Neural cell (in vitro differentiated cells): Measurements from ENCODE around the gene LFNG. TPM values are rescaled to one million over a fixed set of nuclear protein-coding genes. Genes with fewer than 3 reads are reported as not detected.
"Not testable (repeated sequence)": the region's sequence is repeated elsewhere in the genome, so short reads cannot be mapped to it uniquely, and the experiment has no call there.

Experiments
- H2AFZ ChIP-seq: fragments of 200-600, 300-800 bp; sonication (generic), shearing (Covaris generic); 2 replicates; pipeline ENCODE4 v1.6.0; 2014; ENCODE audit warnings: low read depth, mild to moderate bottlenecking, antibody characterized with exemption, low read length, moderate library complexity
- H3F3A ChIP-seq: fragments of 200-600 bp; shearing (Covaris generic); 2 replicates; pipeline ENCODE4 v1.6.1; 2016; ENCODE audit warnings: mild to moderate bottlenecking, moderate library complexity, mixed read lengths, antibody characterized with exemption, low read length; ENCODE audit not compliant: insufficient read depth, poor library complexity, severe bottlenecking
- H3K27ac ChIP-seq: fragments of 200-600, 300-800 bp; sonication (generic), shearing (Covaris generic); 2 replicates; pipeline ENCODE4 v1.5.1; 2014; ENCODE audit warnings: mild to moderate bottlenecking, low read length, moderate library complexity
- H3K27me3 ChIP-seq: fragments of 300-800, 200-600 bp; sonication (generic), shearing (Covaris generic); 2 replicates; pipeline ENCODE4 v1.6.0; 2014; ENCODE audit warnings: mild to moderate bottlenecking, low read depth, low read length, moderate library complexity; ENCODE audit not compliant: insufficient read depth
- H3K36me3 ChIP-seq: fragments of 300-800, 200-600 bp; sonication (generic), shearing (Covaris generic); 2 replicates; pipeline ENCODE4 v1.5.1; 2014; ENCODE audit warnings: mild to moderate bottlenecking, antibody characterized with exemption, low read length, moderate library complexity; ENCODE audit not compliant: insufficient read depth
- H3K4me2 ChIP-seq: fragments of 300-800, 200-600 bp; sonication (generic), shearing (Covaris generic); 2 replicates; pipeline ENCODE4 v1.6.0; 2014; ENCODE audit warnings: mild to moderate bottlenecking, low read length
- H3K4me3 ChIP-seq: fragments of 300-800, 200-600 bp; sonication (generic), shearing (Covaris generic); 2 replicates; pipeline ENCODE4 v1.5.1; 2014; ENCODE audit warnings: mild to moderate bottlenecking, low read length, moderate library complexity
- H3K79me2 ChIP-seq: fragments of 200-600 bp; shearing (Covaris generic); replicated peaks from 2 replicates; pipeline ENCODE4 v1.6.0; 2014; ENCODE audit warnings: mild to moderate bottlenecking, low read length, moderate library complexity; ENCODE audit not compliant: insufficient read depth
- H3K9ac ChIP-seq: fragments of 300-800, 200-600 bp; sonication (generic), shearing (Covaris generic); 2 replicates; pipeline ENCODE4 v1.6.1; 2016; ENCODE audit warnings: mild to moderate bottlenecking, low read length, mixed read lengths
- H3K9me2 ChIP-seq: fragments of 200-600 bp; shearing (Covaris generic); 2 replicates; pipeline ENCODE4 v1.6.1; 2016; ENCODE audit warnings: mild to moderate bottlenecking, low read length, mixed read lengths; ENCODE audit not compliant: insufficient read depth
- H3K9me3 ChIP-seq: fragments of 200-600, 300-800 bp; sonication (generic), shearing (Covaris generic); 2 replicates; pipeline ENCODE4 v1.6.1; 2016; ENCODE audit warnings: mild to moderate bottlenecking, mixed run types, low read length, moderate library complexity, mixed read lengths
- H4K20me1 ChIP-seq: fragments of 200-600 bp; shearing (Covaris generic); 2 replicates; pipeline ENCODE4 v1.6.1; 2016; ENCODE audit warnings: mild to moderate bottlenecking, mixed run types; ENCODE audit not compliant: insufficient read depth
- MXI1 ChIP-seq: fragments of 450-650 bp; conservative IDR thresholded peaks from 2 replicates; pipeline ENCODE4 v1.6.1; 2014; ENCODE audit warnings: antibody characterized with exemption, mild to moderate bottlenecking; ENCODE audit not compliant: poor library complexity, severe bottlenecking
- polyA plus RNA-seq: library from polyadenylated mRNA; depleted of rRNA; stranded (reverse); fragments of >200 nt; gene quantifications from 2 replicates; pipeline ENCODE4 v1.2.3, GENCODE V29; 2014

Gene LFNG
- polyA plus RNA-seq, 1 donor from 2014 or later: 0.30 TPM

DNA sequence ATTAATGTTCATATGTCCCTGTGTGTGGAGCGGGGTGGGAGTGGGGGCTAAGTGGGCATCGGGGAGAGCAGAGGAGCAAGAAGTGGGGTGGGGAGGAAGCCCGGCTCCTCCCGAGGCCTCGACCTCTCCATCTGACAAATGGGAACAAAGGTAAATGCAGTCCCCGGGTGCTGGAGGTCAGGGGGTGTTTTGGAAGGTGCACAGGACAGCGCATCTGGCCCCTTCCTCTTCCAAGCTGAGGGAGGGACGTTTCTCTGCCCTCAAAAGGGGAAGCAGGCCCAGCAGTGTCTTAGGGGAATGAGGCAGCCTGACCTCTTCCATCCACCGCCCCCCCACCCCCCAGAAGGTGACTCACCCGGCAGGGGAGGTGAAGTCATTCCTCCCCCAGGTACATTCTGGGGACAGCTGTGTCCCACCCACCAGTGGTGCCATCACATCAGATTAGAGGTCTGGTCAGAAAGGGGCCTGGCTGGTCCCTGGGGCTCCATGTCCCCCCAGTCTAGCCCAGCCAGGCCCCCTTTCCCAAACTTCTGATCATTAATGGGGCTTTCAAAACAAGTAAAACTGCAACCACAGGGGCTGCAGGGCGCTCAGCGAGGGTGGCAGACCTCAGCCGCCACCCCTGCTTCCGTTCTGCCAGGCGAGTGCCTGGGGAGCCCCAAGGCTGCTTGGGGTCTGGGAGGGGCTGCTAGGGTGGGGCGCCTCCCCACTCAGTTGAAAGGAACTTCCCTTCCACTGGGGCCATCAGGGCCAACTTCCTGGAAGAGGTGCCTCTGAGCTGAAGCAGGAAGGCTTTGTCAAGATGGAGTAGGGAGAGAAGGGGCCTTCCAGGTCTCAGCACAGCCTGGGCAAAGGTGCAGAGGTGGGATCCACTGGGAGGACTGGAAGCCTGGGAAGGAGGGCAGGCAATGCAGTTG, 10.8 kb downstream of the LFNG start:
- Histone ChIP-seq H2AFZ (no peak overlapping the region), H3K4me2 (no peak overlapping the region), H3K9me2 (no peaks in the 10 kb centered on the region), H3K36me3 (no peaks in the 10 kb centered on the region), H3K4me3 (no peak overlapping the region), H3K27me3 (no peaks in the 10 kb centered on the region), H3K9me3 (no peaks in the 10 kb centered on the region), H3K27ac (no peak overlapping the region), H3F3A (no peaks in the 10 kb centered on the region), H3K9ac (no peak overlapping the region), H3K79me2 (no peaks in the 10 kb centered on the region), H4K20me1 (no peaks in the 10 kb centered on the region)
- TF ChIP-seq MXI1: no peak

DNA sequence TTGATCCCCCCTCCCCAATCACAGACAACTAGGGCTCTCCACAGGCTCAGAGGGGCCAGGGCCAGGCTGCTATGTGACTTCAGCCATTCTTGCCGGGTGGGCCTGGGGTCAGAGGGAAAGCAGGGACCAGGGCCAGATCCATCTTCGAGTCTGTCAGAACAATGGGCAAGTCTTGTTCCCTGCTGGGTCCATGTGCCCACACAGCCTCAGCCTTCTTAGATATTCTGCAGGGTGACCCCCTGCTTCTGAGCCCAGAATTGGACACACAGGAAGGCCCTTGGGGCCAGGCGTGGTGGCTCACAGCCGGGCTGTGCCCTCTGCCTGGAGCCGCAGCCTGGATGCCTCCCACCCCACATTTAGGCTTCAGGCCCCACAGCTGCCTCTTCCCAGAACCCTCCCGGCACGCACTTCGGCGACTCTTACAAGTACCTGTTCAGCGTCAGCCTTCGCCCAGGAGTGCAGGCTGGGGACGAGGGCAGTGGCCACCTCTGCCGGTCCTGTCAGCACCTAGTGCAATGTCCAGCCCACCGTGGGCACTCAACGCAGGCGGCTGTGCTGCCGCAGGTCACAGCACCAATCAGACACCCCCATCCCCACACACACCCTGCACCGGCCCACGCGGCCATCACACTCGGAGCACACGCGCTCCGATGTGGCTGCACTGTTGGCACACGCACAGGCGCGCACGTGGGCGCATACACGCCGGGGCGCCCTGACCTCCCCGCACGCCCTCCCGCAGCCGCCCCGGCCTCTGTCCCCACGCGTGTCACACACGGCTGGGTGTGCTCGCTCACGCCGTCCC, 11.6 kb downstream of the LFNG start:
- not testable (repeated sequence) for H2AFZ ChIP-seq, H3K9me2 ChIP-seq, H3K4me3 ChIP-seq, H4K20me1 ChIP-seq, H3K4me2 ChIP-seq, H3K27me3 ChIP-seq, H3K27ac ChIP-seq, H3K79me2 ChIP-seq, H3K9ac ChIP-seq, H3K9me3 ChIP-seq, H3K36me3 ChIP-seq, H3F3A ChIP-seq

DNA sequence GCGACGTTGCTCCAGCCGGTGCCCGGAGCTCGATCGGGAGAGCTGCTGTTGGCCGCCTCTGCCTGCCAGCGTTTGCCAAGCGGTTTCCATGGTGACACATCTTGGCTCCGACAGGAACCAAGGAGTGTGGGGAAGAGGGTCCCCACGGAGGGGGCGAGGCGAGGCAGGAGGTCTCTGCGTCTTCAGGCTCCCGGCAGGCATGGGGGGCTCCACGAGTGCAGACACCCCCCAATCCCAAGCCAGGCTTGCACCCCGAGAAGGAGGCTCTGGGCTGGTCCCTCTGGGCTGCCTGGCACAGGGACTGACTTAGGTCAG, 12.2 kb downstream of the LFNG start:
- not testable (repeated sequence) for H4K20me1 ChIP-seq, H2AFZ ChIP-seq, H3K27ac ChIP-seq, H3K9me2 ChIP-seq, H3K9ac ChIP-seq, H3F3A ChIP-seq, H3K4me3 ChIP-seq, H3K27me3 ChIP-seq, H3K36me3 ChIP-seq, H3K9me3 ChIP-seq, H3K4me2 ChIP-seq, H3K79me2 ChIP-seq

DNA sequence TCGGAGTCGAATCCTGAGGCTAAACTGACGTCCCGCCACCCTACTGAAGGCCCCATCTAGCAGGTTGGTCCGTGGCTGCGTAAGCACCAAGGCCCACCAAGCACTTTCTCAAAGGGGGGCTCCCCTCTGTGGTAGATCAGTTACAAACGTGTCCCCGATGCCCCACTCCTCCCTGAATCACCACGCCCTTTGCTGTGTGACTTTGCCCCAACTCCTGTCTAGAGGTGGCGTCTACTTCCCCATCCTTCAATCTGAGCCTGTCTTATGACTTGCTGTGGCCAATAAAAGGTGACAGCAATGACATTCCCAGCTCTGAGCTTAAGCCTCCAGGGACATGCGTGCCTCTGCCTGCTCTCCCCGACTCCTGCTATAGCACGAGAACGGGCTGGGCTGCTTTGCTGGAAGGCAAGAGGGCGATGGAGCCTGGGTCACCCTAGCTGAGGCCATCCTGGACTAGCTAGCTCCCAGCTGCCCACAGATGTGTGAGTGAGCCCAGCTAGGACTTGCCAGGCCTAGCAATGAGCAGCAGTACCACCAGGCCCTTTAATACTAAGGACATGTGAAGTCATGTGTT, 12.7 kb downstream of the LFNG start:
- not testable (repeated sequence) for H3K36me3 ChIP-seq

DNA sequence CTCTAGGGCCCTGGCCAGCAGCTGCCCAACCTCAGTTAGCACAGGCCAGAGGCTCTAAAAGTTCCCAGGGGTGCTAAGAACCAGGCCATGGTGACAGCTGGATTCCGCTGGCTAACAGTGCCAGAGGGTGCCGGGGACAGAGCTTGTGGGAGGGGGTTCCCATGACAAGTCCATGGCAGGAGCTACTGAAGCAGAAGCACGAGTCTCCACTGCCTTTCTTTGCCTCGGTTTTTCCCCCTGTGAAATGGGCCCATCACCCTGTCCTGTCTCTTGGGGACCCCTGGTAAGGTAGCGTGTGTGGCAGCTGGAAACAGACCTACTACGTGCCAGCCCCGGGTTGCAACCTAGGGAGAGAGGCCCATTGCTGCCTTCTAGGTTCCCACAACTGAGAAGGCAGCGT, 13.2 kb downstream of the LFNG start:
- not testable (repeated sequence) for H3K9me2 ChIP-seq, H3F3A ChIP-seq, H3K4me3 ChIP-seq, H4K20me1 ChIP-seq, H2AFZ ChIP-seq, H3K27me3 ChIP-seq, H3K4me2 ChIP-seq, H3K9ac ChIP-seq, H3K79me2 ChIP-seq, H3K27ac ChIP-seq, H3K36me3 ChIP-seq, H3K9me3 ChIP-seq

More for the DNA sequence above, 12.7 kb downstream of the LFNG start:
- not testable (repeated sequence) for H3K27me3 ChIP-seq, H3K79me2 ChIP-seq, H3K4me2 ChIP-seq, H3K4me3 ChIP-seq, H3K9me2 ChIP-seq, H3K27ac ChIP-seq, H3K9ac ChIP-seq, H3K9me3 ChIP-seq, H4K20me1 ChIP-seq, H3F3A ChIP-seq, H2AFZ ChIP-seq

DNA sequence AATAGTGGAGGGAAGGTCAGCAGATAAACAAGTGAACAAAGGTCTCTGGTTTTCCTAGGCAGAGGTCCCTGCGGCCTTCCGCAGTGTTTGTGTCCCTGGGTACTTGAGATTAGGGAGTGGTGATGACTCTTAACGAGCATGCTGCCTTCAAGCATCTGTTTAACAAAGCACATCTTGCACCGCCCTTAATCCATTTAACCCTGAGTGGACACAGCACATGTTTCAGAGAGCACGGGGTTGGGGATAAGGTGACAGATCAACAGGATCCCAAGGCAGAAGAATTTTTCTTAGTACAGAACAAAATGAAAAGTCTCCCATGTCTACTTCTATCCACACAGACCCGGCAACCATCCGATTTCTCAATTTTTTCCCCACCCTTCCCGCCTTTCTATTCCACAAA, 14.0 kb downstream of the LFNG start:
- not testable (repeated sequence) for H3K27me3 ChIP-seq, H4K20me1 ChIP-seq, H2AFZ ChIP-seq, H3K9ac ChIP-seq, H3K79me2 ChIP-seq, H3K36me3 ChIP-seq, H3K4me2 ChIP-seq, H3F3A ChIP-seq, H3K9me3 ChIP-seq, H3K4me3 ChIP-seq, H3K27ac ChIP-seq, H3K9me2 ChIP-seq

DNA sequence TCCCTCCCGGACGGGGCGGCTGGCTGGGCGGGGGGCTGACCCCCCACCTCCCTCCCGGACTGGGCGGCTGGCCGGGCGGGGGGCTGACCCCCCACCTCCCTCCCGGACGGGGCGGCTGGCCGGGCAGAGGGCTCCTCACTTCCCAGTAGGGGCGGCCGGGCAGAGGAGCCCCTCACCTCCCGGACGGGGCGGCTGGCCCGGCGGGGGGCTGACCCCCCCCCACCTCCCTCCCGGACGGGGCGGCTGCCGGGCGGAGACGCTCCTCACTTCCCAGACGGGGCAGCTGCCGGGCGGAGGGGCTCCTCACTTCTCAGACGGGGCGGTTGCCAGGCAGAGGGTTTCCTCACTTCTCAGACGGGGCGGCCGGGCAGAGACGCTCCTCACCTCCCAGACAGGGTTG, 14.6 kb downstream of the LFNG start:
- H3K4me3 ChIP-seq, H3F3A ChIP-seq, H3K27ac ChIP-seq, H2AFZ ChIP-seq, H3K36me3 ChIP-seq, H3K9ac ChIP-seq, H3K9me2 ChIP-seq, H3K4me2 ChIP-seq, H3K79me2 ChIP-seq, H3K27me3 ChIP-seq, H4K20me1 ChIP-seq, H3K9me3 ChIP-seq: not testable (repeated sequence)
